NOMO-1 treated with dmso at 0.1 percent for 144 hours (cell line): ENCODE results near the gene UGT1A7.

Experiments used
- DNase-seq: peaks from one replicate; lab custom pipeline; 2025; ENCODE audit not compliant: unreplicated experiment; lab: John Stamatoyannopoulos, UW

The UGT1A7 gene

DNA sequence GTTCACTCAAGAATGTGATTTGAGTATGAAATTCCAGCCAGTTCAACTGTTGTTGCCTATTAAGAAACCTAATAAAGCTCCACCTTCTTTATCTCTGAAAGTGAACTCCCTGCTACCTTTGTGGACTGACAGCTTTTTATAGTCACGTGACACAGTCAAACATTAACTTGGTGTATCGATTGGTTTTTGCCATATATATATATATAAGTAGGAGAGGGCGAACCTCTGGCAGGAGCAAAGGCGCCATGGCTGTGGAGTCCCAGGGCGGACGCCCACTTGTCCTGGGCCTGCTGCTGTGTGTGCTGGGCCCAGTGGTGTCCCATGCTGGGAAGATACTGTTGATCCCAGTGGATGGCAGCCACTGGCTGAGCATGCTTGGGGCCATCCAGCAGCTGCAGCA lies 78.3 kb downstream of the UGT1A7 start, which contains the start of gene UGT1A1:
Gene UGT1A1 (plus strand): TSS at position 228 of the 400 bp plus-strand sequence. CDS start 18 bp downstream, at position 246.
- DNase-seq, result no peak

DNA sequence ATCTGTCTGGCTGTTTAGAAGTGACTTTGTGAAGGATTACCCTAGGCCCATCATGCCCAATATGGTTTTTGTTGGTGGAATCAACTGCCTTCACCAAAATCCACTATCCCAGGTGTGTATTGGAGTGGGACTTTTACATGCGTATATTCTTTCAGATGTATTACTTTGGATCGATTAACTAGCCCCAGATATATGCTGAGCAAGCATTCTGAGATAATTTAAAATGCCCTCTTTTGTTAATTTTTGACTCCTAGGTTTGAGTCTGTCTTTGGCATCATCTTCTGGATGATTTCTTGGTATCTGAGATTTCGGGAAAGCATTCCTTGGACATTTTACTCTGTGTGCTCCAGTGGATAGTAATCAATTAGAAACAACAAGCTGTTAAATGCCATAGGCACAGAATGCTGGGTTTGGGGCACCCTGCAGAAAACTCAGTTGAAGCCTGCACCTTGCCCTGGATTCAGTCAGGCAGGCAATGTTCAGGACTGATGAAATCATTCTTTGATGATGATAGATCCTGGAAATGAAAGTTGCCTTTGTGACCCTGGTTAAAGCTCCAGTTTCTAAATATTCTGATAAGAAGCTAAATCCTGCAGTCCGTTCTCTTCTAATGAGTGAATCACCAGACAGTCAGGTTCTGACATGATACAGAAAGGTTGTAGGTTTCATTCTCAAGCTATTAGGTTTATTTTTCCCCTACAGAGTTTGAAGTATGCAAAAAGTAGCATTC lies 79.5 kb downstream of the UGT1A7 start:
- DNase-seq, result no peak

DNA sequence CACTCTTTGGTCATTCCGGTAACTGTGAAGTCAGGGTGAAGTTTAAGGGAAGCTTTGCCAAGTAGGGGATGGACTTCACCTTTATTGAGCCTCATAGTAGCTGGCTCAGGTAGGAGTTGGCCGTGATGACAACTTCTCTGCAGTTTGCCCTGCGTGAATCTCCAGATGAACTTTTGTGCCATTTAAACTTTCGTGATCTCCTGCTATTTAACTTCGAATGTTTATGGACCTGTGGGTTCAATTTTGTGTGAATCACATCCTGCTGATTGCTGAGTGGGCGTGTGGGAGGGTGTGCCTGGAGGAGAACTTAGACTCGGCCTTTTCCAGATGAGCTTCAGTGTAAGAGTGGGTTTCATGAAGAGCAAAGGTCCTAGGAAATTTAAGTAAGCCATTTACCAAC lies 82.6 kb downstream of the UGT1A7 start:
- DNase-seq, result no peak

DNA sequence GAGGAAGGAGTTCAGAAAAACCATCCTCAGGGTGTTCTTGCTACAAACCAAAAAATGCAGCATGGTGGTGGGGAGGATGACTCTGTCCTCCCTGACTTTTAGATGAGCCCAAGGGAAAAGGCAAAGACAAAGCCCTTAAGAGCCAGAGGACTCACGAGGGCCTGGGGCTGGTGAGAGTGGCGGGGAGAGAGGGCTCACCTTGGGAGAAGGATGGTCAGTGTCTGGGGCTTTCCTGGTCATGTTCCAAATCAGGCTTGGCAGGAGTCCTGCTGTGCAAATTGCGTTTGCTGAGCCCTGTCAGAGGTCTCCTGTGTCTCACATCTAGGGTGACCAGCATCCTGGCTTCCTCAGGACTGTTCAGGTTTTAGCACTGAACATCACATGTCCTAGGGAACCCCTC lies 83.1 kb downstream of the UGT1A7 start:
- DNase-seq, result no peak

DNA sequence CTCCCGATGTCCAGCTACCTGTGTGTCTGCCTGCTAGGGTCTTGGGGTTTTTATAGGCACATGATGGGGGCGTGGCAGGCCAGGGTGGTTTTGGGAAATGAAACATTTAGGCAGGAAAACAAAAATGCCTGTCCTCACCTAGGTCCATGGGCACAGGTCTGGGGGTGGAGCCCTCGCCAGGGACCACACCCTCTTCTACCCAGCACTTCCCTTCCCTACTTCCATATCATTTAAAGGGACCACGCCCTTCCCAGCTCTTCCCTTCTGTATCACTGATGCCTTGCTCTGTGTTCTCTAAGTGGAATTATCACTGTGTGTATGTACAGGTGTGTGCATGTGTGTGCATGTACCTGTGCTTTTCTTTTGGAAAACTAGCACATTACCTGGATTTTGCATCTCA lies 84.7 kb downstream of the UGT1A7 start:
- no peak for DNase-seq

DNA sequence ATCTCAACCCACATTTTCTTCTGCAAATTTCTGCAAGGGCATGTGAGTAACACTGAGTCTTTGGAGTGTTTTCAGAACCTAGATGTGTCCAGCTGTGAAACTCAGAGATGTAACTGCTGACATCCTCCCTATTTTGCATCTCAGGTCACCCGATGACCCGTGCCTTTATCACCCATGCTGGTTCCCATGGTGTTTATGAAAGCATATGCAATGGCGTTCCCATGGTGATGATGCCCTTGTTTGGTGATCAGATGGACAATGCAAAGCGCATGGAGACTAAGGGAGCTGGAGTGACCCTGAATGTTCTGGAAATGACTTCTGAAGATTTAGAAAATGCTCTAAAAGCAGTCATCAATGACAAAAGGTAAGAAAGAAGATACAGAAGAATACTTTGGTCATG lies 86.4 kb downstream of the UGT1A7 start:
- DNase-seq, result no peak

- no peak for DNase-seq
Measured at GRCh38 chr2:233769260-233769659, 87.6 kb downstream of the UGT1A7 start.

DNA sequence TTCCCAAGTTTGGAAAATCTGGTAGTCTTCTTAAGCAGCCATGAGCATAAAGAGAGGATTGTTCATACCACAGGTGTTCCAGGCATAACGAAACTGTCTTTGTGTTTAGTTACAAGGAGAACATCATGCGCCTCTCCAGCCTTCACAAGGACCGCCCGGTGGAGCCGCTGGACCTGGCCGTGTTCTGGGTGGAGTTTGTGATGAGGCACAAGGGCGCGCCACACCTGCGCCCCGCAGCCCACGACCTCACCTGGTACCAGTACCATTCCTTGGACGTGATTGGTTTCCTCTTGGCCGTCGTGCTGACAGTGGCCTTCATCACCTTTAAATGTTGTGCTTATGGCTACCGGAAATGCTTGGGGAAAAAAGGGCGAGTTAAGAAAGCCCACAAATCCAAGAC lies 90.5 kb downstream of the UGT1A7 start:
- no peak for DNase-seq

- DNase-seq, result no peak
Measured at GRCh38 chr2:233772583-233772982, 90.9 kb downstream of the UGT1A7 start.

- no peak for DNase-seq
Measured at GRCh38 chr2:233773854-233774253, 92.2 kb downstream of the UGT1A7 start.

DNA sequence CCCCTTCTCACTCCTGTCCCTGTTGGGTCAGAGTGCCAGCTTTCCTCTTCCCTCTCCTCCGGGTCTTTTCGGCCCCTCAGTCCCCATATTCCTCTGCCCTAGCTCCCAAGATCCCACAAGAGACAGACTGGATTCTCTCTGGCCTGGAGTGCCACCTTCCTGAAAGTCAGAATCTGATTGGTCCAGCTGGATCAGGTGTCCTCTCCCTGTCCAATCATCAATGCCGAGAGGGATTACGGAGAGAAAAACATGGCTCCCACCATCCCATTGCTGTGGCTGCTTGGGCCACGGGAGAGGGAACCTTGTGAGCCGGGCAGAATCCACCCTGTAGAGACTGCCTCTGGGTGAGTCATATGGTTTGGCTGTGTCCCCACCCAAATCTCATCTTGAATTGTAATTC lies 93.7 kb downstream of the UGT1A7 start:
- no peak for DNase-seq

GRCh38 chr2:233778030-233778429 lies 96.3 kb downstream of the UGT1A7 start, which contains the start of gene MROH2A:
Gene MROH2A (plus strand): TSS chr2:233778330. CDS start chr2:233779359, 1,029 bp downstream.
- no peak for DNase-seq

- no peak for DNase-seq
Measured at GRCh38 chr2:233779722-233780121, 98.0 kb downstream of the UGT1A7 start.

GRCh38 chr2:233780771-233781170 lies 99.1 kb downstream of the UGT1A7 start:
- DNase-seq, result no peak

GRCh38 chr2:233789554-233789953 lies 107.9 kb downstream of the UGT1A7 start:
- DNase-seq, result no peak

DNA sequence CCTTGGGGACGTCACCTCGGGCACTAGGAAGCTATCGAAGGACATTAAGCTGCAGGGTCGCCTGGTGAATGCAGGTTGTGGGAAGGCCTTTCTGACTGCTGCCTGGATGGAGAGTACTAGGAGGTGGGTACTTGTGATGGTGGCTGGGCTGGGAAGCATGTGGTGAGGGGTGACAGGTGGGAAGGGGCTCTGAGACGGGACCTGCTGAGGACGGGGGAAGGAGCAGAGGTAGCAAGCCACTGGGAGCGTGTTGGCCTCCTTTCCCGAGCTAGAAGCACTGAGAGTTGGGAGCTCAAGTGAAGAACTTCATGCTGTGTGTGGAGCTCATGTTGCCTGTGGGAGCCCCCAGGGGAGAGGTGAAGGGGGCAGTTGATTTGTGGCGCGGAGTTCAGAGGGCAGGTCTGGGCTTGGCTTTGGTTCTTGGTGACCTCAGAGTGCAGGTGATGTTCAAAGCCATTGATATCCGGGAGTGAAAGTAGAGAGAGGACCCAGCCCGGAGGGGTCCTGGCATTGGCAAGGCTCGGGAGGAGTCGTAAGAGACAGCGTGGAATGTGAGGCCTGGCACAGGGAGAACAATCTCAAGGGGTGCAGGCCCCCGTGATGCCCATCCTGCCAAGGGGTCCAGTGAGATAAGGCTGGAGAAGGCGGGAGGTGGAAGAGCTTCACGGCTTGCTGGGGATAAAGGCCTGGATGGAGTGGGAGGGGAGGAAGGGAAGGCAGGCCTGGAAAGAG lies 109.6 kb downstream of the UGT1A7 start:
- DNase-seq, result no peak

DNA sequence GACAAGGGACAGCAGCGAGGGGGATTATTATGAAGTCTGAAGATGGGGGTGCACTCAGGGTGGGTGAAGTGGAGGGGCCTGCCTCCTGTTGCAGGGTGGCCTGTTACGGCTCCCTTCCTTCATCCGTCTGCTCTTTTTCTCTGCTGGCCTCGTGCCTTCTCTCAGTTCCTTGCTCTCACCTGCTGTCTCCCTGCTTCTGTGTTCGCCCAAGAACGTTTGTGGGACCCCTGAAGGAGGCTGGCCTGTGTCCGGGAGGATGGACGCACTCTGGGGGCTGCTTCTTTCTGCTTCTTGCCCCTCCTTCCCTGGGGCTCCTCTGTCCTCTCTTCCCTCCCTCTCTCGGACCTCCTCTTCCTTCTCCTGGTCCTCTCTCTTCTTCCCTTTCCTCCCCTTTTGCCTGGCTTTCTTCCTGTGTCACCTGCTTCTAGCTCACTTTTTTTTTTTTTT lies 110.2 kb downstream of the UGT1A7 start:
- no peak for DNase-seq

- no peak for DNase-seq
Measured at GRCh38 chr2:233792720-233793119, 111.0 kb downstream of the UGT1A7 start.

DNA sequence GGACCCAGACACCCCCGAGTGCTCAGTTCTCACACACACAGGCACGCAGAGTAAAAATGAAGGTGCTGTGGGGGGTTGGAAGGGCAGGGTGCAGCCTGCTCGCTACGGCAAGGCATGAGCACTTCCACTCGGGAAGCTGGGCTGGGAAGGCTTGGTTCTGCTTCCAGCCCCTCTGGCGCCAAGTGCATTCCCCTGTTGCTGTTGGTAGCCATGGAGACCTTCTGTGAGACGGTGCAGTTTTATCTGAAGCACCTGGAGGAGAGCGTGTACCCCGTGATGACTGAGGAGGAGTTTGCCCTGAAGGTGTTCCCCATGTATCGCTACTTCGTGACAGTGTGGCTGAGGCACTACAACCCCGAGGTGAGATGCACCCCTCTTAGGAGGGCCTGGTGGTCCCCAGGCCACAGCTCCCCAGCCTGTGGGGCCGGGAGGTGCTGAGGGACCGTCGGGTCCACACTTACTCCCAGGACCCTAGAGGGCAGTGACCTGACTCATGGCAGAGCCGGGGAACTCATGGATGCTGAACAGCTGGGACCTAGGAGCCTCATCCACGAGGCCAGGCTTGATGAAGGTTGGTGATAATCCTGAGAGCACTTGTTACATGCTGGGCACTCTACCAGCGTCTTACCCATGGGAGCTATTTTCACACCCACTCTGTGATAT lies 111.9 kb downstream of the UGT1A7 start:
- DNase-seq, result no peak

GRCh38 chr2:233794128-233794658 lies 112.5 kb downstream of the UGT1A7 start:
- no peak for DNase-seq

DNA sequence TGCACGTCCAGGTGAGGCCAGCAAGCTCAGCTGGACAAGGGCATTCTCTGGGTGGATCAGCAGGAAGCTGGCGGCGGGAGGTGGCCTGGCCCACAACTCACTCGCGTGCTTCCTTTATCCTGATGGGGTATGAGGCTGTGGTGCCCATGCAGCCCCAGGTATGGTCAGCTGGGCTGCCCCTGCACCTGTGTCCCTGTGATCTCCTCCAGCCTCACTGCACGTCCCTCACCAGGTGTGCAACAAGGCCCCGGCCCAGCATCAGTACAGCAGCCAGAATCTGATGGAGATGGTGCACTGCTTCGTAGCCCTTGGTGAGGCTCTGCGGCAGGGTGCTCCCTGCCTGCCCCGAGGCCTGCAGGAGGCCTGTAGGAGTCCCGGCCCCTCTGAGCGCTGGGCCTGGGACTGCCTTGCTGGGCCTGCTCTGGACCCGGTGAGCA lies 114.1 kb downstream of the UGT1A7 start:
- DNase-seq, result no peak
